Stimulated activated CD4-positive, alpha-beta T cell treated with anti-CD3 and anti-CD28 coated beads, Interleukin-4, amount 100 ng/mL, for 24 hours (primary cell): Measurements from ENCODE around the gene CASP7.

Experiments used
- DNase-seq: peaks from one replicate; pipeline ENCODE4 v3.0.0-alpha.2; 2020

Gene CASP7

GRCh38 chr10:113712755-113713639, 33.3 kb downstream of the CASP7 start:
- DNase-seq, result no peak

GRCh38 chr10:113713640-113713982, 33.9 kb downstream of the CASP7 start:
- no peak for DNase-seq

- no peak for DNase-seq
Observed at GRCh38 chr10:113716109-113716910, 36.6 kb downstream of the CASP7 start.

- DNase-seq, result no peak
Observed at GRCh38 chr10:113718969-113719822, 39.5 kb downstream of the CASP7 start.

GRCh38 chr10:113720386-113720785, 40.7 kb downstream of the CASP7 start:
- no peak for DNase-seq

- DNase-seq, result no peak
Observed at GRCh38 chr10:113732160-113732881, 52.6 kb downstream of the CASP7 start.

- no peak for DNase-seq
Observed at GRCh38 chr10:113732966-113733365, 53.3 kb downstream of the CASP7 start.

- DNase-seq, result no peak
Observed at GRCh38 chr10:113733635-113734034, 53.9 kb downstream of the CASP7 start.

- DNase-seq, result no peak
Observed at GRCh38 chr10:113735913-113736312, 56.2 kb downstream of the CASP7 start.

GRCh38 chr10:113736576-113736975, 56.9 kb downstream of the CASP7 start:
- no peak for DNase-seq

GRCh38 chr10:113739031-113739430, 59.3 kb downstream of the CASP7 start:
- DNase-seq, result no peak

GRCh38 chr10:113739577-113739976, 59.9 kb downstream of the CASP7 start:
- DNase-seq, result no peak

GRCh38 chr10:113740850-113741249, 61.1 kb downstream of the CASP7 start:
- DNase-seq, result no peak

- no peak for DNase-seq
Observed at GRCh38 chr10:113742466-113742865, 62.8 kb downstream of the CASP7 start.

GRCh38 chr10:113743594-113743993, 63.9 kb downstream of the CASP7 start:
- DNase-seq, result no peak

- DNase-seq, result no peak
Observed at GRCh38 chr10:113745374-113745773, 65.7 kb downstream of the CASP7 start.

GRCh38 chr10:113746217-113746957, 66.7 kb downstream of the CASP7 start:
- DNase-seq, result no peak

GRCh38 chr10:113751181-113751732, 71.5 kb downstream of the CASP7 start, which contains the start of gene PLEKHS1:
Gene PLEKHS1 (plus strand): TSS chr10:113751682. CDS start chr10:113755278, 3,596 bp downstream.
- no peak for DNase-seq

GRCh38 chr10:113752553-113752952, 72.8 kb downstream of the CASP7 start:
- no peak for DNase-seq

- no peak for DNase-seq
Observed at GRCh38 chr10:113753020-113753692, 73.4 kb downstream of the CASP7 start.

GRCh38 chr10:113754125-113754524, 74.4 kb downstream of the CASP7 start:
- no peak for DNase-seq
